ENCODE results near the gene CCL8. TPM values are rescaled to one million over a fixed set of nuclear protein-coding genes. Genes with fewer than 3 reads are reported as not detected.

Gene CCL8
- total RNA-seq, 1 donor from 2014 or later, result 1.5 TPM

DNA sequence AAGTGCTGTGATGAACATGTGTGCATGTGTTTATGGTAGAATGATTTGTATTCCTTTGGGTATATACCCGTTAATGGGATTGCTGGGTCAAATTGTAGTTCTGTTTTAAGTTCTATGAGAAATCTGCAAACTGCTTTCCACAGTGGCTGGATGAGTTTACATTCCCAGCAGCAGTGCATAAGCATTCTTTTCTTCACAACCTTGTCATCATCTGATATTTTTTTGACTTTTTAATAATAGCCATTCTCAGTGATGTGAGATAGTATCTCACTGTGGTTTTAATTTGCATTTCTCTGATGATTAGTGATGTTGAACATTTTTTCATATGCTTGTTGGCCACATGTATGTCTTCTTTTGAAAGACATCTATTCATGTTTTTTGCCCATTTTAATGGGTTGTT lies 18.5 kb downstream of the CCL8 start:
- intact Hi-C loops (cut with DNase I), result no loop called here
- Histone ChIP-seq H3K36me3 (no peaks in the 10 kb centered on the region), H3K27ac (no peak overlapping the region), H3K4me3 (no peak overlapping the region), H3K27me3 (no peaks in the 10 kb centered on the region), H3K4me1 (no peaks in the 10 kb centered on the region), H3K9me3 (no peaks in the 10 kb centered on the region)
- DNase-seq (no peak), ATAC-seq (no peak)
- TF ChIP-seq, protein P1, sequence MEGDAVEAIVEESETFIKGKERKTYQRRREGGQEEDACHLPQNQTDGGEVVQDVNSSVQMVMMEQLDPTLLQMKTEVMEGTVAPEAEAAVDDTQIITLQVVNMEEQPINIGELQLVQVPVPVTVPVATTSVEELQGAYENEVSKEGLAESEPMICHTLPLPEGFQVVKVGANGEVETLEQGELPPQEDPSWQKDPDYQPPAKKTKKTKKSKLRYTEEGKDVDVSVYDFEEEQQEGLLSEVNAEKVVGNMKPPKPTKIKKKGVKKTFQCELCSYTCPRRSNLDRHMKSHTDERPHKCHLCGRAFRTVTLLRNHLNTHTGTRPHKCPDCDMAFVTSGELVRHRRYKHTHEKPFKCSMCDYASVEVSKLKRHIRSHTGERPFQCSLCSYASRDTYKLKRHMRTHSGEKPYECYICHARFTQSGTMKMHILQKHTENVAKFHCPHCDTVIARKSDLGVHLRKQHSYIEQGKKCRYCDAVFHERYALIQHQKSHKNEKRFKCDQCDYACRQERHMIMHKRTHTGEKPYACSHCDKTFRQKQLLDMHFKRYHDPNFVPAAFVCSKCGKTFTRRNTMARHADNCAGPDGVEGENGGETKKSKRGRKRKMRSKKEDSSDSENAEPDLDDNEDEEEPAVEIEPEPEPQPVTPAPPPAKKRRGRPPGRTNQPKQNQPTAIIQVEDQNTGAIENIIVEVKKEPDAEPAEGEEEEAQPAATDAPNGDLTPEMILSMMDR (IDR thresholded peaks at IDR 0.05), result no peak

DNA sequence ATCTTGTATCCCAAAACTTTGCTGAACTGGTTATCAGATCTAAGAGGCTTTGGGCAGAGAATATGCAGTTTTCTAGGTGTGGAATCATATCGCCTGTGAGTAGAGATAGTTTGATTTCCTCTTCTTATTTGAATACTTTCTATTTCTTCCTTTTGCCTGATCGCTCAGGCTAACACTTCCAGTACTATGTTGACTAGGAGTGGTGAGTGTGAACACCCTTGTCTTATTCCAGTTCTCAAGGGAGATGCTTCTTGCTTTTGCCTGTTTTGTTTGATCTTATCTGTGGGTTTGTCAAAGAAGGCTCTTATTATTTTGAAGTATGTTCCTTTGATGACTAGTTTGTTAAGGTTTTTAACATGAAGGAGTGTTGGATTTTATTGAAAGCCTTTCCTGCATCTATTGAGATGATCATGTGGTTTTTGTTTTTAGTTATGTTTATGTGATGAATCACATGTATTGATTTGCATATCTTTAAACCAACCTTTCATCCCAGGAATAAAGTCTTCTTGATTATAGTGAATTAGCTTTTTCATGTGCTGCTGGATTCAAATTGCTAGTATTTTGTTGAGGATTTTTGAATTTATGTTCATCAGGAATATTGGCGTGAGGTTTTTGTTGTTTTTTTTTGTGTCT lies 20.0 kb downstream of the CCL8 start:
- no peak for ATAC-seq
- no peak for DNase-seq
- Histone ChIP-seq H3K27ac (no peak overlapping the region), H3K4me1 (no peaks in the 10 kb centered on the region), H3K9me3 (no peaks in the 10 kb centered on the region), H3K4me3 (no peak overlapping the region), H3K27me3 (peaks cover 4% of the 10 kb centered on the region), H3K36me3 (no peaks in the 10 kb centered on the region)
- intact Hi-C loops (cut with DNase I), result no loop called here
- TF ChIP-seq, protein P1 (IDR thresholded peaks at IDR 0.05), result no peak

- no peaks in the 10 kb centered on the region for H3K9me3 ChIP-seq
- no peak overlapping the region for H3K27ac ChIP-seq
- intact Hi-C loops (cut with DNase I), result no loop called here
- no peaks in the 10 kb centered on the region for H3K36me3 ChIP-seq
- DNase-seq (no peak), ATAC-seq (no peak)
- H3K27me3 ChIP-seq, result peaks cover 5% of the 10 kb centered on the region
- TF ChIP-seq, protein P1 (IDR thresholded peaks at IDR 0.05), result no peak
- no peak overlapping the region for H3K4me3 ChIP-seq
- H3K4me1 ChIP-seq, result no peaks in the 10 kb centered on the region
Observed at GRCh38 chr17:34341916-34342315, 22.7 kb downstream of the CCL8 start.

DNA sequence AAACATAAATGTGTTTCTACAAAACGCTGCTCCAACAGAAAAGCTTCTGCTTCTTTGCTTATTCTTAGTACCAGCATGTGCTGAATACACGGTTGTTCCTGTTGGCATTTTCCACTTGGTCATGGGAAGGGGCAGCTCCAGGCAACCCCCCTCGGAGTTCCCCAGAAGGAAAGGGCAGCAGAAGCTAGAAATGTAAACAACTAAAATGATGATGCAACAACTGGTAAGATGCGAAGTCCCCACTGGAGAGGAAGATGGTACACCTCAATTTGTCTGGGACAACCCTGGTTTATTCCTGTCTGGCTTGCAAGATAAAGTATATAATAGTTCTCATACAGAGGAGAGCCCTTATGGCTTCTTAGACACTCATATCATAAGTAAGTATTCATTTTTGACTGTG lies 27.8 kb downstream of the CCL8 start:
- TF ChIP-seq, protein P1 (IDR thresholded peaks at IDR 0.05), result no peak
- no peak overlapping the region for H3K4me3 ChIP-seq
- ATAC-seq, result no peak
- intact Hi-C loops (cut with DNase I), result no loop called here
- no peaks in the 10 kb centered on the region for H3K9me3 ChIP-seq
- no peak overlapping the region for H3K27ac ChIP-seq
- no peaks in the 10 kb centered on the region for H3K4me1 ChIP-seq
- H3K36me3 ChIP-seq, result no peaks in the 10 kb centered on the region
- no peak for DNase-seq
- peaks cover 5% of the 10 kb centered on the region for H3K27me3 ChIP-seq

DNA sequence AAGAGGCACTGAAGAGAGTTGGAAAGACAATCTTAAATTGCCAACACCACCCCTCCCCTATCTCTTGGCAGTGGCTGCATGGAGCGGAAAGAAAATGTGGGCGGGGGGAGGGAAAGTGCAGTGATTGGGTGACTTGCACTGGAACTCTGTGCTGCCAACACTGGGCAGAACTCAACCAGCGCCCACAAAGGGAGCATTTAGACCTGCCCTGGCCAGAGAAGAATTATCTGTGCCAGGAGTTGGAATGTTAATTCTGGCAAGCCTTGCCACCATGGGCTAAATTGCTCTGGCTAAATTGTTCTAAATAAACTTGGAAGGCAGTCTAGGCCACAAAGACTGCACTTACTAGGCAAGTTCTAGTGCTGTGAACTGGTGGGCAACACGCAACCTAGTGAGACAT lies 30.5 kb downstream of the CCL8 start:
- intact Hi-C loops (cut with DNase I), result no loop called here
- Histone ChIP-seq H3K27ac (no peak overlapping the region), H3K27me3 (no peaks in the 10 kb centered on the region), H3K4me3 (no peak overlapping the region), H3K36me3 (no peaks in the 10 kb centered on the region), H3K4me1 (no peaks in the 10 kb centered on the region), H3K9me3 (no peaks in the 10 kb centered on the region)
- ATAC-seq (no peak), DNase-seq (no peak)
- TF ChIP-seq, protein P1 (IDR thresholded peaks at IDR 0.05), result no peak

DNA sequence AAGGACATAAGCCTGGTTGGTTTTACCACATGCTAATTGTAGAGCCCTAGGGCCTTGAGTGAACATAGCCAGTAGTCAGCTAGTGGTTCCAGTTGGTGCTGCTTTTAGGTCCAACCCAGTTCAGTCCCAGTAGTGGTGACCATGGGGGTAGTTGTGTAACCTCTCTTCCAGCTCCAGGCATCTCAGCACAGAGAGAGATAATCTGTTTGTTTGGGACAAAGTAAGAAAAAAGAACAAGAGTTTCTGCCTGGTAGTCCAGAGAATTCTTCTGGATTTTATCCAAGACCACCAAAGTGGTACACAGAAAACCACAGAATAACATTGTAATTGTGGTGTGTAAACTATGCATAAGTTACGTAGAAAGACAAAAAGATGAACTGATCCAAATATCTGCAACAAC lies 31.9 kb downstream of the CCL8 start:
- Histone ChIP-seq H3K4me3 (no peak overlapping the region), H3K4me1 (peaks cover 8% of the 10 kb centered on the region), H3K27ac (peak overlapping the region; percentile 32), H3K9me3 (no peaks in the 10 kb centered on the region), H3K36me3 (no peaks in the 10 kb centered on the region), H3K27me3 (no peaks in the 10 kb centered on the region)
- no peak for ATAC-seq
- TF ChIP-seq, protein P1 (IDR thresholded peaks at IDR 0.05), result no peak
- intact Hi-C loops (cut with DNase I), result no loop called here
- DNase-seq, result no peak
